GM19351 (cell line): ENCODE data around the gene TDRD5.
"Not testable (repeated sequence)": the region's sequence is repeated elsewhere in the genome, so short reads cannot be mapped to it uniquely, and the experiment has no call there.

Experiments
- ATAC-seq: cut with Tn5 transposase; IDR thresholded peaks from one replicate; pipeline ENCODE4 v1.9.1; 2021; ENCODE audit warnings: mild to moderate bottlenecking, moderate library complexity; ENCODE audit not compliant: unreplicated experiment

The TDRD5 gene

DNA sequence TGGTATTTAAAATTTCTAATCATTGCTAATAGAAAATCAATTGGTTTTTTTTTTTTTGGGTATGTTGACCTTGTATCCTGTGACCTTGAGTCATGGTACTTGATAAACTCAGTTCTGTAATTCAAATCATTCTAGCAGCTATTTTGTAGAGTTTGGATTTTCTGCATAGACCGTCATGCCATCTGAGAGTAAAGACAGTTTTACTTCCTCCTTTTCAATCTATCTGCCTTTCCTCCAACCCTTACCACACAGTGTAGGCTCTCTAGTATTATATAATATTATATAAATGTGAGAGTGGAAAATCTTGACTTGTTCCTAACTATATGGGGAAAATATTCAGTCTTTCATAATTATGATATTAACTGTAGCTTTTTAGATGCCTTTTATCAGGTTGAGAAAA, 7.0 kb downstream of the TDRD5 start:
- ATAC-seq, result no peak

DNA sequence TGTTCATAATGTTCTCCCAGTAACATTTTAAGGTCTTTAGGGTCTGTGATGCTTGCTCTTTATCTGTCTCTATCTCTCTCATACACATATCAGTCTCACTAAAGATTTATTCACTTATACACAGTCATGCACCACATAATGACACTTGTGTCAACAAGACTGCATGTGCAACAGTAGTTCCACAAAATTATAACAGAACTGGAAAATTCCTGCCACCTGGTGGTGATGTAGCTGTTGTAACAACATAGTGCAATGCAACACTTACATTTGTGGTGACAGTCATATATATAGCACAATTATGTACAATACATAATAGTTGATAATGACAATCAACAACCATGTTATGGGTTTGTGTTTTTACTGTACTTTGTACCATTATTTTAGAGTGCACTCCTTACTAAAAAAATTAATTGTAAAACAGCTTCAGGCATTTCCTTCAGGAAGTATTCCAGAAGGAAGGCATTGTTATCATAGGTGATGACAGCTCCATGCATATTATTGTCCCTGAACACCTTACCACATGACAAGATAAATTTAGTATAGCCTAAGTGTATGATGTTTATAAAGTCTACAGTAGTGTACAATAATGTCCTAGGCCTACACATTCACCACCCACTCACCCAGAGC, 8.1 kb downstream of the TDRD5 start:
- ATAC-seq, result peak; percentile 66

DNA sequence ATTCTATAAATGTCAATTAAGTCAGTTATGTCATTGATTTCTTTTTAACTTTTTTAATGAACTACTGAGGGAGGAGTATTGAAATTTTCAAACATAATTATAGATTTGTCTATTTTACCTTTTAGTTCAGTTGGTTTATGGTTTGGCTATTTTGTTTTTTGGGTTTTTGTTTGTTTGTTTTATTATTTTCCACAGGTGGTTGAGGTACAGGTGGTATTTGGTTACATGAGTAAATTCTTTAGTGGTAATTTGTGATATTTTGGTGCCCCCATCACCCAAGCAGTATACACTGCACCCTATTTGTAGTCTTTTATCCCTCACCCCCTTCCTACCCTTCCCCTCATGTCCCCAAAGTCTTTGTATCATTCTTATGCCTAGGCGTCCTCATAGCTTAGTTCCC, 9.5 kb downstream of the TDRD5 start:
- ATAC-seq, result no peak

DNA sequence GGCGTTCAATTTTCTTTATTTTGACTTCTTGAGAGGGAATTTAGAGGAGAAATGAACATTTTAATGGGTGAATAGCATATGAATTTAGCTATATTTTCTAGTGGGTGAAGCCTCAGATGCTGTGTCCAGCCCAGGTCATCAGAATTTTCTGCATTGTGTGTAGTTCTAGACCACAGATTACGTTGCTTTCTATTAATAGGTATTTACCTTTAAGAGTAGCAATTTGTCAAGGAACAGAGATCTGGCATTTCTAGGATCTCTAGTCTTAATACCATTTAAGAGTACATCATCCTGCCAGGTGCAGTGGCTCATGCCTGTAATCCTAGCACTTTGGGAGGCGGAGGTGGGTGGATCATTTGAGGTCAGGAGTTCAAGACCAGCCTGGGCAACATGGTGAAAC, 20.7 kb downstream of the TDRD5 start:
- no peak for ATAC-seq

DNA sequence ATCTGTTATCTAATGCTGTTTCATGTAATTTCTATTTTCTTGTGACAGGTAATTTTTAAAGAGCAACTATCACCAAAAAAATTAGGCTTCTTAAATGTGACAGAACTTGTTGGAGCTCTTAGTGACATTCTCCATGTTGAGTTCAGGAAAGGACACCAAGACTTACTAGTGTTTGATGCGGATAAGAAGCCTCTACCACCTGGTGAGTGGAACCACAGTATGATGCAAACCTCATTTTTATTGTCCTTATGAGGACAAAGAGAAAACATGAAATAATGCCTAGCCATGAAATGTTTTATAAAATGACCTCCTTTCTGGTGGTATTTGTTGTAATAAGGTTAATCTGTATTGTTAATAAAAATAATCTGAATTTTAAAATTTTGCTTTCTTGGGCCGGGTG, 39.1 kb downstream of the TDRD5 start:
- no peak for ATAC-seq

DNA sequence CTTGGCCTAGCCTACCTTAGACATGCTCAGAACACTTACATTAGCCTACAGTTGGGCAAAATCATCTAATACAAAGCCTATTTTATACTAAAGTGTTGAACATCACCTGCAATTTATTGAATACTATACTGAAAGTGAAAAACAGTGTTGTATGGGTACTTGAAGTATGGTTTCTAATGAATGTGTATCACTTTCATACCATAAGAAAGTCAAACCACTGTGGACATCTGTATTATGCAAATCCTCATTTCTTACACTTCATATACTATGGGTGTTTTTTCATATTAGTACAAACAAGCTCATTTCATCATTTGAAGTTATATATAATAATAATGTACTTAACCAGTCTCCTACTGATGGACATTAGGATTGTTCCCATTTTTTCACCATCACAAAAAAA, 41.2 kb downstream of the TDRD5 start:
- peak; percentile 84 for ATAC-seq

DNA sequence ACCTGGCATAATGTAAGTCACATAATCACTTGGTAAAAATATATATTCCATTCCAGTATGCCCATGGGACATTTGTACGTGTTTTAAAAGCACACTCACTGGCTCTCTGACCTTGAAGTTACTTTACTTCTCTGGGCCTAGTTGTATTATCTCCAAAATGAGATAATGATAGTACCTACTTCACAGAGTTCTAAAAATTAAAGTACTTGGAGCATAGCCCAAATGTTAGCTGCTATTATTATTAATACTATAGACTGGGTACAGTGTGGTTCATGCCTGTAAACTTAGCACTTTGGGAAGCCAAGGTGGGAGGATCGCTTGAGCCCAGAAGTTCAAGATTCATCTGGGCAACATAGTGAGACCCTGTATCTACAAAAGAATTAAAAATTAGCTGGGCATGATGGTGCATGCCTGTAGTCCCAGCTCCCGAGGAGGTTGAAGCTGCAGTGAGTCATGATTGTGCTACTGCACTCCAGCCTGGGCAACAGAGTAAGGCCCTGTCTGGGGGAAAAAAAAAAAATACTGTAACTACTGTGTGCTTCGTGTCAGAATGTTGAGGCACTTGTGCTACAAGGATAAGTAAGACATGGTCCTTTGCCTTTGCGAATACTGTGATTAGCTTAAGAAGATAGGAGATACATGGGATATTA, 45.7 kb downstream of the TDRD5 start:
- ATAC-seq, result no peak

DNA sequence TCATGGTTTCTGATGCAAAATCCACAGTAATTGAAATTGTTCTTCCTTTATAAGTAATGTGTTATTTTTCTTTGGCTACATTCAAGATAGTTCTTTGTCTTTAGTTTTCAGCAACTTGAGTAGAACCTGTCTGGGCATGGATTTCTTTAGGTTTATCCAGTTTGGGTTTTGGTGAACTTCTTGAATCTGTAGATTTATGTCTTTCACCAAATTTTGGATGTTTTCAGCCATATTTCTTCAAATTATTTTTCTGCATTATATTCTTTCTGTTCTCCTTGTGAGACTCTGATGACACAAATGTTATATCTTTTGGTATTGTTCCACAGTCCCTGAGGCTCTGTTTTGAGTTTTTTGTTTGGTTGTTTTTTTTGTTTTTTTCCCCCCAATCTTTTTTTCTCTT, 69.4 kb downstream of the TDRD5 start:
- ATAC-seq, result no peak

DNA sequence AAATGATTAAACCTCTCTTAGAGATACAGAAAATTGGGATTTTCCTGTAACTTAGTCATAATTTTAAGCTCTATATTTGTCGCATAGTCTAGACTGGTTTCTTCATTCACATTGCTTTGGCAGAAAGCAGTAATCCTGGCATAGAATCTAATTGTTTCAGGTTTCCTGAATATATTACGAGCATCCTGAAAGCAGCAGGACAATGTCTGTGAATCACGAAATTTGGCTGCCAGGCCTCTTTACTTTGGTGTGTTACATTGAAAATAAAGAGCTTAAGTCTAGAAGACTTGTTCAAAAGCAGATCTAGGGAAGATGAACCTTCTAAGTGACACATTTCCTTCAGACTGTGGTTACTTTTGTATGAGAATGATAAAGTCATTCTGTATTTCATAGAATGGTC, 72.2 kb downstream of the TDRD5 start:
- no peak for ATAC-seq

DNA sequence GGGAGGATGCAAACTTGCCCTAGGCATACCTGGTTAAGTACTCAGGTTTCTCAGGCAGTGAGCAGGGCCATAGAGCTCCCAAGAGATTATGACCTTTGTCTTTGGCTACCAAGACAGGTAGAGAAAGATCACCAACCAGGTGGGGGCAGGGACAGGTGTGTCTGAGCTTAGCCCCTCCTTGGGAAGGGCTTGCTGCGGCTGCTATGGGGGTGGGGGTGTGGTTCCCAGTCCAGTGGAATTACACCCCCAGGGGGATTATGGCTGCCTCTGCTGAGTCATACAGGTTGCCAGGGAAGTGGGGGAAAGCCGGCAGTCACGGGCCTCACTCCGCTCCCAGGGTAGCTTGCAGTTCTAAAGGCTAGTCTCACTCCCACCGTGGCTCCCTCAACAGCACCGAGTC, 86.2 kb downstream of the TDRD5 start:
- no peak for ATAC-seq

DNA sequence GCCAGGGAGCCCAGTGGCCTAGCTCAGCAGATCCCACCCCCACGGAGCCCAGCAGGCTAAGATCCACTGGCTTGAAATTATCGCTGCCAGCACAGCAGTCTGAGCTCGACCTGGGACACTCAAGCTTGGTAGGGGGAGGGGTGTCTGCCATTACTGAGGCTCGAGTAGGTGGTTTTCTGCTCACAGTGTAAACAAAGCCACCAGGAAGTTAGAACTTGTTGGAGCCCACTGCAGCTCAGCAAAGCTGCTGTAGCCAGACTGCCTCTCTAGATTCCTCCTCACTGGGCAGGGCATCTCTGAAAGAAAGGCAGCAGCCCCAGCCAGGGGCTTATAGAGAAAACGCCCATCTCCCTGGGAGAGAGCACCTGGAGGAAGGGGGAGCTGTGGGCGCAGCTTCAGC, 102.9 kb downstream of the TDRD5 start:
- not testable (repeated sequence) for ATAC-seq

DNA sequence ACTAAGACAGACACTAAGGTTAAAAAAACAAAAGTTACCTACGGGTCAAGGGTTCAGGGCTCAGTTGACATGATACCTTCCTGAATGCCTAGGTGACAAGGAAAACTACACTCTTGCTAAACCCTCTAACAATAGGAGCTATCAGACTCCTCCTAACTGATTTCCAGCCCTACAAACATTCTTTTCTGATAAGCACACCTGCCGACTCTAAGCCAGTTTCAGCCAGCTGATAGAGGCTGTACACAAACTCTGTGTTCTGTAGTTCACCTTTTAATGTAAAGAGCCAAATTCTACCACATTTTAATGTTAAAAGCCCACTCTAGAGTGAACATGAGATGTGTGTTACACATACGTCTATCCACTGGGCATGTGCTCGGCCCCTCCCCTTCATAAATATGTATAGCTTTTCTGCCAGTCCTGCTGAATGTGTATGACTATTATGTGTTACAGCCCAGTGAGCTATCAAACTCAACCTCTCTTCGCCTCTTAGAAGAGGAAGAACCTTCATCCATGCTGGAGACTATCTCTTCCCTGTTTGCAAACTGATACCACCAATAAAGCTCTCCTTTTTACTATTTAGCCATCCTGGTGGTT, 111.4 kb downstream of the TDRD5 start:
- ATAC-seq, result no peak

DNA sequence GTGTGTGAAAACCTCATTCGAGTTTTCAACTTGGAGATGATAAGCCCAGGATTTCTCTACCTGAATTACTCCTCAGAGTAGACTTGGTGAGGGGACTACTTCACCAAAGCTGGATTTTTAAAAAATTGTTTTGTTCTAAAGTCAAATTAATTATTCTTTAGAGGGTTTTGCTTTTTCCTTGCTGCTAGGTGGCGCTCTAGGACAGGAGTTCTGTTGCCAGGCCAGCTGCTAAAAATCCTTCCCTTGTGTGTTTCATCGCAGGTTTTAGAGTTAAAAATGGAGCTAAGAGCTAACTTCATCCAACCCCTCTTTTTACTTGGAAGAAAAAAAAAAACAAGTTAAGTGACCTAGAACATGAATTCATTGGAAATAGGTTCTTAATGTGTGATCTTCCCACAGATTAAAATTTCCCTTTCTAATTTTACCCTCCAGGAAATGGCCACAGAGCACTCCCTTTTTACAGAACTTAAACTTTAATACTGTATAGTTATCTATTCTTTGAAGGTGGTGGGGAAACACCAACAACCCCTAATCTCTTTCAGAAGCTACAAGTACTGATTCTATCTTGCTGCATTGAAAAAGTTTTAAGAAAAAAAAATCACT, 114.8 kb downstream of the TDRD5 start:
- peak; percentile 35 for ATAC-seq

DNA sequence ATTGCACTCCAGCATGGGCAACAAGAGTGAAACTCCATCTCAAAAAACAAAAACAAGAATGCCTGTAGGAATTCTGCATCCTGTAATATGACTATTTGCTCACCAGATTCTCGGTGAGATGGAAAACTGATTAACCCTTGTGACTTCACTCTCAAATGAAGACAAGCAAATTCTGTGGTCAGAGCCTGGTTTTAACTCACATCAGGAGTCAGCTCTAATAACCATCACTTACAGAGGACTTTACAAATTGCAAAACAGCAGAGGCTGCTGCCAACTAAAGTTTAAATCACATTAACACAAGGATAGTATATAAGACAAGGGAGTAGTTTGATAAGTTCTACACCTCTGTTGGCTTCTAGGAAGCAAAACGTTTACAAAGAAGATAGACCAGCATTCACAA, 115.8 kb downstream of the TDRD5 start:
- no peak for ATAC-seq

DNA sequence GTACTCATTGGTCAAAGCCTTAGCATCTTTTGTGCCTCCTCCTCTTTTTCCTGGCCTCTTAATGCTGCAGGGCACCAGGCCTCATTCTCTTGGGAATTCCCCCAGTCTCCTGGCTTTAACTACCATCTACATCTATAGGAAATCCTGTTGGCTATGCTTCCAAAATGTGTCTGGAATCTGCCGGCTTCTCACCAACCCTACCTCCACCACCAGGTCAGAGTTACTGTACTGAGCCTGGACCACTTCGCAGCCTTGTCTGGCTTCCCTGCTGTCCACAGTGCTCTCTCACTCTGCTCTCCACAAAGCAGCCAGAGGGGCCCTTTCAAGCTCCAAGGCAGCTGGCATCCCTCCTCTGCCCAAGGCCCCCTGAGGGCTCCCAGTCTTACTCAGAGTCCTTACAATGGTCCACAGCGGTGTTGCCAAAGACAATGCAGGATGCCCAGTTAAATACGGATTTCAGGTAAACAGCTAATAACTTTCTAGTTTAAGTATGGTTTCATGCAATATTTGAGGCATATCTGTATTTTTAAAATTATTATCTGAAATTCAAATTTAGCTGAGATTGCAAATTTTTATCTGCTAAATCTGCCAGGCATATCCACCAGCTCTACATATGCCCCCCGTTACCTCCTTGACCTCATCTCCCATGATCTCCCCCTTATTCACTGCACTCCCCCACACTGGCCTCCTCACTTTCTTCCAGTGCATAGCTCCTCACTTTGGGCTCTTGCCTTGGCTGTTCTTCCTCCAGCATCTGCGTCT, 117.0 kb downstream of the TDRD5 start:
- ATAC-seq, result no peak

DNA sequence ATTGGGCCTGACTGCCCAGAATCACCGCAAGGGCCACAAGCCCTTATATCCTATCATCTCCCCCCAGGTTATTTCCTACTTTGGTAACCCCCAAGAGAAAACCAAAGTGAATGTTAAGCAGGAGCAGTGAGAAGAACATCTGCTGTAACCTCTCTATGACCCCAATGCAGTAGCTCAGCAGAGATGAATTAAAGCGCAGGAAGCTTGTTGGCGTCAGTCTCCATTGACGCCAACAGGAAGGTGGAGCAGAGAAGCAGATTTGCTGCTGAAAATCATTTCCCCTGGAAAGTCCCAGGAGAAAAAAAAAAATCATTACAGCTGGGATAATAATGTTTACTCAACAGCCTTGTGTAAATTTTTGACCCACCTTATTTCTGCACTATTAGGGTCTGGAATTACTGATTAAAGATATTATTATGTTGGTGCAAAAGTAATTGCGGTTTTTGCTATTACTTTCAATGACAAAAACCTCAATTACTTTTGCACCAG, 118.3 kb downstream of the TDRD5 start:
- ATAC-seq, result peak; percentile 82

DNA sequence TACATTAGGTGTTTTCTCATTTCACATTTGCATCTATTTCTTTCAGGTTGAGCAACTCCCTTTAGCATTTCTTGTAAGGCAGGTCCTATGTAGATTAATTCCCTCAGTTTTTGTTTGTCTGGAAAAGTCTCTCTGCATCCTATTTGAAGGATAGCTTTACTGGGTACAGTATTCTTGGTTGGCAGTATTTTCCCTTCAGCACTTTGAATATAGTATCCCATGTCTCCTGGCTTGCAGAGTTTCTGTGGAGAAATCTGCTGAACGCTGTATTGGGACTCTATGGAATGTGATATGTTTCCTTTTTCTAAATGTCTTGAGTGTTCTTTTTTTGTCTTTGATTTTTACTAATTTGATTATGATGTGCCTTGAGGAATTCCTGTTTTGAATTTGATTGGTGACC, 122.5 kb downstream of the TDRD5 start:
- ATAC-seq, result no peak

DNA sequence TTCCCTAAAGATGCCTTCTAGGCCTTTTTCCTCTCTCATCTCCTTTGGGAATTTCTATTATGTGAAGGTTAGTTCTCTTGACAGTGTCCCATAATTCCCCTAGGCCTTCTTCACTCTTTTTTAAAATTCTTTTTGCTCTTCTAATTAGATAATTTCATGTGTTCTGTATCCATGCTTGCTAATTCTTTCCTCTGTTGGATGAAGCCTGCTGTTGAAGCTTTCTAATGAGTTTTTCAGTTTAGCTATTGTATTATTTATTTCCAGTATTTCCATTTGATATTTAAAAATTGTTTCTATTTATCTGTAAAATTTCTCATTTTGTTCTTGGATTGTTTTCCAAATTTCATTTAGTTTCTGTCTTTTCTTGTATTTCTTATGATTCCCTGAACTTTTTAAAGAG, 123.0 kb downstream of the TDRD5 start:
- no peak for ATAC-seq

DNA sequence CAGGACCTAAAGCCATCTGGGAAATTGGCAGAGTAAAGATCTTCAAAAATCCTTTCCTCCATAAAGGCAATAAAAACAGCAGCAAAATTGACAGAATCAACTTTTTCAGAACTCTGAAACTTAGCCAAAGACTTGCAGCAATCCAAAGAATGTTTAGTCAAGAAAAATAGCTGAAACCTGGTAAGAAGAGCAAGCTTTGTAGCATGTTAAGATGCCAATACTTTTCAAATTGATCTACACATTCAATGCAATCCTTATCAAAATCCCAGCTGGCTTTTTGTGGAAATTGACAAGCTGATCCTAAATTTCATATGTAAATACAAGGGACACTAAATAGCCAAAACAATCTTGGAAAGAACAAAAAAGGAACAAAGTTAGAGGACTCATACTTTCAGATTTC, 127.6 kb downstream of the TDRD5 start:
- no peak for ATAC-seq

DNA sequence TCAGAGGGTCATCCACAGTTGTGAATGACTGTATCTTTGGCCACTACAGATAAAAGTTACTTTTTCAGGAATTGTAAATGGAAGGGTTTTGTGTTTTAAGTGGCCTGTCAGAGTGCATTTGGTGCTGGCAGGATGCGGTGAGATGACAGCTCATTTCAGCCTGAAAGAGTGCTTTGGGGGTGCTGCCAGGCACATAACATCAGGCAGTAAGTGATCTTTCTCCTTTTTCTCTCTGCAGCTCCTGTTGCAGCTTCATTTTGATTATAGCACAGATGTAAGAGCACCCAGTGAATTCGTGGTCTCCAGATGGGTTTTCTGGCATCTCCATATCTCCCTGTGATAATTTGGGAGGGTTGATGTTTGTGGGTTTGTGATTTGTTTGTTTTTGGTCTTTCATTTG, 136.6 kb downstream of the TDRD5 start:
- ATAC-seq, result no peak

DNA sequence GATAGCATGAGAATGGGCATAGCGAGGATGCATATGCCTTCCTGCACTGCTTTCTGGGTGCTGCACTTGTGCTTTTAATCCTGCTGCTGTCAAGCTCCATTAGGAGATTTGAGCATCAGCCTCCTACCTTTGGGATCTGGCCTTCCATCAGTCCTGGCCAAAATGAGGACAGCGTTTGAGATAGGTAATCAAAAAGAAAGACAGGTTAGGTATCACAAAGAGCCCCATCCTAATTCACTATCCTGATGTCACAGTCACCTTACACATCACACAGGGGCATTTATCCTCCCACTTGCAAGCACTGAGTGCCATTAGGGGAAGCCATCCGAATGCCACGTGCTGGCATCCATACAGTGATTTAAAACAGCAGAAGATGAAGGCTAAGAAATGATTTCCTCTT, 138.2 kb downstream of the TDRD5 start:
- no peak for ATAC-seq
